GM20431 (cell line): ENCODE results near the gene PIAS4.

Experiments
- in situ Hi-C: fragments of 300-500 bp; cut with MseI, MboI; formaldehyde crosslinking; loops from one replicate; pipeline ENCODE4 v1.15.0; 2020; ENCODE audit warnings: low sequenced_read_pairs; ENCODE audit not compliant: unreplicated experiment

The PIAS4 gene

DNA sequence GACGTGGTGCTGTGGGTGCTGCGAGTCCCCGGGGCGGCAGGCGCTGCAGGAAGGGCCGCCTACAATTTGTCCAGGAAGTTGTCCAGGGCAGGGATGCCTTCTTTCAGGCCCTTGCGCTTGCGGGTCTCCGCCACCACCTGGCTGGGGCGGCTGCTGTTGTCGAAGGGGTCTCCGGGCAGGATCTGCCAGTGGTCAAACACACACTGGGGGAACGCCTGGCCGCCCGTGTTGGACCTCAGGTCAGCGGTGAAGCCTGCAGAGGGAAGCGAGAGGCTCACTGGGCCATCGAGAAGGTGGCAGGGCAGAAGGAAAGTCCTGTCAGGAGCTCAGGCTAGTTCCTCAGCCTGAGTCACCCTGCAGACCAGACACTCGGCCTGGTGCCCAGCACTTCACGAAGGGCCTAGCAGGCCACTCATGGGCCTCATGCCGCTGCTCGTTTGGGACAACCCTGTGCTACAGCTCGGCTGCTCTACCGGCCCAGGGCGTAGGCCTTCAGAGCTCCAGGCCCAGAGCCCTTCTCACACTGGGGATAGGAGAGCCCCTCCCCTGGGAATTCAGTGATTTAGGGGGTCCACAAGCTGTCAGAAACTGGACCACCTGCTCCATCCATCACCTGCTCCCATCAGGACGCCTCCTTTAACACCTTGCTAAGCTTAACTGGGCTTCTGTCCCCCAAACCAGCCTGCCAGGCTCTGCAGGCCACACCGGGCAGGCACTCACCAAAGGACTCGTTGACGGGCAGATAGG is 30.9 kb upstream of the PIAS4 start:
- in situ Hi-C loops, result no loop called here

DNA sequence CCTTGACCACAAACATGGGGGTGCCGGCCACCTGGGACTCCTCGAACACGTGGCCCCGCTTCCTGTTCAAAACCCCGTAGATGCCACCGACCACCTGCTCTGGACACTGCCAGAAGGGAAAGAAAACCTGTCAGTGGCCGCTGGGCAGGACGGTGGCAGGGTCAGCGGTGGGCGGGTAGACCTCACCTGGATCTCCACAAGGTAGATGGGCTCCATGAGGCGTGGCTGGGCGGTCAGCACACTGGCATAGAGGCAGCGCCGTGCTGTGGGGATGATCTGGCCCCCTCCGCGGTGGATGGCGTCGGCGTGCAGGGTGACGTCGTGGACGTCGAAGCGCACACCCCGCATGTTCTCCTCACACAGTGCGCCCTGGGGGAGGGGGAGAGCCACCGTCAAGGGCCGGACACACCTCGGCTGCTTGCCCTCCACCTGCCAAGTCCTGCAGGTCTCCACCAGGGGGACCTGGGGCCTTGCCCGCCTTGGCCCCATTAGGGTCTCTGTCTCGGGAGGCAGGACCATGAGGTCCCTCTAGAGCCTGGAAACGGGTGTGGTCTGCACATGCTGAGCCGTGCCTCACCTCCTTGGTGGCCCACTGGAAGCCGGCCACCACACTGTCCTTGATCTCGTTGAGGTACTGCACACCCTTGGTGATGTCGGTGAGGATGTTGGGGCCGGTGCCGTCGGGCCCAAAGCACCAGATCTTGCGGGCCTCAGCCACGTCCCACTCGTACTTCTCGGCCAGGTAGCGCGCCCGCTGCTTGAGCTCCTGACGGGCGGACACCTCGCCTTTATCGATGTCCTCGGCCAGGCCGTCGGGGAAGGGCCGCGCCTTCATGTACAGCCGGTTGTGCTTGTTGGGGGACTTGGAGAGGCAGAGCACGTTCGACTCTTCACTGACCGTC is 30.0 kb upstream of the PIAS4 start:
- in situ Hi-C loops, result no loop called here

DNA sequence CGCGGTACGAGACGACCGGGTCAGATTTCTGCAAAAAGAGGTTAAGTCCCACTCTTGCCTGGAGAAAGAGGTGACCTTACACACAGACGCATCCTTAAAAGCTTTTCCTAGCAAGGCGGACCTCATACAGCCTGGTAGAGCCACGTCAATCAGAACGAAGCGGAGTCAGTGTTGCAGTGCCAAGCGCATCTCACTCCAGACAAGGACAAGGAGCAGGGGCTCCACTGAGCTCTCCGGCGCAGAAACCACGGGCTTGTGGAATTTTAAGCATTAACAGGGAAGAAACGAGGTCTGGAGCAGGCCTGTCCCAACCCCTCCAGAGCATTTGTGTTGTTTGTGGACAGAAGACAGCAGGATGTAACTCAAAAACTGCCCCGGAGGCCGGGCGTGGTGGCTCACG is 29.4 kb upstream of the PIAS4 start:
- in situ Hi-C loops, result no loop called here

DNA sequence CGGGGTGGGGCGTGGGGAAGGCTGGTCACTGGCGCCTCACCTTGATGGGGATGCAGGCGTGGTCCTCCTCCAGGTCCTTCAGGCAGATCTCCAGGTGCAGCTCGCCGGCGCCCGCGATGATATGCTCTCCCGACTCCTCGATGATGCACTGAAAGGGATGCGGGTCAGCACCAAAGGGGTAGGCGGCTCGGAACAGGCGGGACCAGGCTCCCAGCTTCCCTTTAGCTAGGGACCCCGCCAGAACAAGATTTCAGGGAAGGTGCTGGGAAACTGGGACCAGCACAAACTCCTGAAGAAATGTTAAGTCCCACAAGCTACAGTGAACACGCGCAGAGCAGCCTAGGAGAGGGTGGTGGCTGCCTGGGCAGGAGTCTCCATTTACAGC is 28.3 kb upstream of the PIAS4 start:
- in situ Hi-C loops, result no loop called here

DNA sequence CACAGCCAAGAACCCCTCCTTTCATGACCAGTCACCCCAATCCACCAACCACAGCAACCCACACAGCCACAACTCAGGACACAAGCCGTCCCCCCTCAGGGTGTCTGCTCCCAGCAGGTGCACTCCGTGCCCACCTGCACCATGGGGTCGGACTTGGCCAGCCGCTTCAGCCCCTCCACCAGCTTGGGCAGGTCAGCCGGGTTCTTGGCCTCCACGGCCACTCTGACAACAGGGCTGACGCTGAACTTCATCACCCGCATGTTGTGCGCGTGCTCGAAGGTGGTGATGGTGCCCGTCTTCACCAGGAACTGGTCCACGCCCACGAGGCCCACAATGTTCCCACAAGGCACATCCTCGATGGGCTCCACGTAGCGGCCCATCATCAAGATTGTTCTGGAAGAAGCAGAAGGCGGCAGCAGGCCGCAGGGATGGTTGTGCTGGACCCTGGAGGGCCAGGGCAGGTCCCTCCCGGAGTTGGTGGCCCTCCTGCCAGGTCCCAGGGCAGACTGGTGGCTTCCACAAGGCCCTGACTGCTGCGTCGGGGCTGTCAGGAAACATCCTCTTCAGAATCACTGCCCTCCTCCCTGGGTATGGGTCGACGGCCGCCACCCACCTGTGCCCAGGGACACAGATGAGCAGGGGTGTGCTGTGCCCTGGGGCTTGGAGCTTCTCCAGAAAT is 27.7 kb upstream of the PIAS4 start:
- in situ Hi-C loops, result no loop called here

DNA sequence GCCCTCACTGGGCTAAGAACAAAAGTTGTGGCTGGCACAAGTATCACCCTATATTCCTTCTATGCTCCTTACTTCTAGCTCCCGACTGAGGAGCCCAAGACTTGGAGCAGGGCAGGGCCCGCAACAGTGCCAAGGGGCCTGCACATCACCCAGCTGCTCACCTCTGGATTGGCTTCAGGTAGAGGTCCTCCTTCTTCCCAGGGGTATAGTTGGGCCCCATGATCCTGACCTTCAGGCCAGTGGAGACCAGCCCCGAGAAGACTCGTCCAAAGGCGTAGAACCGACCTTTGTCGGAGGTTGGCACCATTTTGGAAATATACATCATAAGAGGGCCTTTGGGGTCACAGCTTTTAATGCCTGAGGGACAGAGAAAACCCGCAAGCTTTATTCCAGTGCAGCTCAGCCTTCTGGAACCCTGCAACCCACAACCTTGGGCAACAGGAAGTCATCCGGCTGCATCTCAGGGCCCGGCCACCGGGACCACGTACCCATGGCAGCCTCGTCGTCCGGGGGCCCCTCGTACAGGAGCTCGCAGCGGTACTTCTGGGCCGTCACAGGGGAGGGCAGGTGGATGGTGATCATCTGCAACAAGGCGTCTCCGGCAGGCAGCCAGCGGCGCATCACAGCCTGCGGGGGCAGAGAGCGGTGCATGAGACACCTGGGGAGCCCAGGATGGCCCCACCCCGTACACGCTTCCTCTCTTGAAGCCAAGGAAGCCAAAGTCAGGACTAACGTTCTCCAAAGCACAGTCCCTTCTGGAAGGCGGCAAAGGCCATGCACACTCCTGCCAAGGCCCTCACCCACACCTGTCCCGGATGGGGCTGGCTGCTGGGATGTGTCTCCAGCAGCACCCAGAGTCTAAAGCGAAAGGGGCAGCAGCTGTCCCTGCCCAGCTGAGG is 26.9 kb upstream of the PIAS4 start:
- in situ Hi-C loops, result no loop called here

DNA sequence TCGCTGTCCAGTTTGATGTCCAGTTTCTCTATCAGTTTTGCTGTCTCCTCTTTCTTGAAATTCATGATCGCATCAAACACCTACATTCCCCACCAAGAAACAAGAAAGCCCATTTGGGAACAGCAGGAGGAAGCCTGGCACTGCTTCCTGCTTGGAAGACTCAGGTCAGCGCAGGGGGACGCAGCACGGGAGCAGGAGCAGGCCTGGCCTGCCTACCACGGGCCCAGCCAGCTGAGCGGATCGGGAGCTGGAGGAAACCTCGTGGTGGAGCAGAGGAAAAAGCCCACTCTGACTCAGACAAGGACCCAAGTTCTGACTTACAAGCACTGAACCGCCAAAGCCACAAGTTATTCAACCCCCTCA is 26.2 kb upstream of the PIAS4 start:
- in situ Hi-C loops, result no loop called here

DNA sequence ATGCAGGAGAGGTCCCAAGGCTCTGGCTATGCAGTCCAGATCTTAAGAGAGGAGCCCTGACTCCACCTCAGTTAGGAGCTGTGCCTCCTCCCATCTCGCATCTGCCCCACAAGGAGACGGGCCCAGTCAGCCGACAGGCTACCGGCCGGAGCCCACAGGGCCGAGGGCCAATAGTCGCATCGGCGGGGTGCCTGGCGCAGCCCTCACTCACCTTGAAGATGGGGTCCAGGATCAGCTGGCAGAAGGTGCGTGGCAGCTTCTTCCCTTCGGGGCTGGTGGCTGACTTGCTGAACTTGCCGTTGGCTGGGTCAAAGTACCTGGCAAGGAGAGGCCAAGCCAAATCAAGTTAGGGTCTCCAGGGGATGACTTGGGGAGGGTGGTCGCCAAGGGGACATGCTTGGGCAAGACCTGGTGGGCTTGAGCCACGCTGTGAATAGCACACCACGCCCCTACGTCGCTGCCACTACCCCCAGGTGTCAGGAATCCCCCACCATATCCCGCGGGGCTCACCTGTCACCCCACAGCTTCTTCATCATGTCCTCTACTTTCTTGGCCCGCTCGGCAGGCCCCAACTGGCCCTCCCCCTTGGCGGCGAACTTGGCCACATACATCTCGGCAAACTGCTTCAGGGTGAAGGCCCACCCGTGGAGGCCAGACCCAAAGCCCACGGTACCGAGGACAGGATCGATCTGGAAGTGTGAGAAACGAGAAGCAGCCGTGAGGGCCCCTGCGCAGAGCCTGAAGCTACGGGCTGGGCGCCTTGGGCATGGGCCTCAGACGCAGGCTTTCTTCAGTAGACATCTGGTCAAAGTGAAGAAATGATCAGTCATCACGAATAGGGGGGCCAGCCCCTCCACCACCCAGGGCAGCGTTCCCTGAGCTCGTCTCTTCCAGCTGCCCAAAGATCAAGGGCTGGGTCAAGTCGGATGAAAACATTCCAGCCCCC is 25.5 kb upstream of the PIAS4 start:
- in situ Hi-C loops, result no loop called here

DNA sequence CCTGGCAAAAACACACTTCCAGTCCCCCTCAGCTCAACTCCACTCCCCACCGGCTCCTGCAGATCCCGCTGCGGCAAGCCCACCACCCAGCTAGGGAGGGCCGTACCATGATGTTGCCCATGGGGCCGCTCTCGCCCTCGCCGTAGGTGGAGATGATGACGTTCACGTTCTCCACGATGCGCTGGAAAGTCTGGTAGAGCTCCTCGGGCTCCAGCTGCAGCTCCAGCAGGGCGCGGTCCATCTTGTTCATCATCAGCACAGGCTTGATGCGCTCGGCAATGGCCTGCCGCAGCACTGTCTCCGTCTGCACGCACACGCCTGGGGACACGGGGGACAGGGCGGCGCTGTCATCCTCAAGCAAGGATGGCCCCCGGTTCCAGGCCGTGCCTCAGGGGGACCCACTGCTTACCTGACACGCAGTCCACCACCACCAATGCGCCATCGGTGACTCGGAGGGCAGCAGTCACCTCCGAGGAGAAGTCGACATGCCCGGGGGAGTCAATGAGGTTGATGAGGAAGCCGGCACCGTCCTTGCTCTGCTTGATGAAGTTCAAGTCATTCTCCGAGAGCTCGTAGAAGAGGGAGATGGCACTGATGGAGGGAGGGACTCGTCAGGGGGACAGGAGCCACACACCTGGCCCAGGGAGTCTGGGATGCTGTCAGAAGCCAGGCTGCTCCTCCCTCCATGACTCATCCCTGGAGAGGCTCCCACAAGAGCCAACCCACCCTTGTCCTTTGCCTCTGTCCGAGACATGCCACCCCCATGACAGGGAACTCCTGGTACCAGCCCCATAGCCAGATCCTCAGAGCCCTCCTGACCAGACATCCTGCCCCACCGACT is 24.6 kb upstream of the PIAS4 start:
- in situ Hi-C loops, result no loop called here

DNA sequence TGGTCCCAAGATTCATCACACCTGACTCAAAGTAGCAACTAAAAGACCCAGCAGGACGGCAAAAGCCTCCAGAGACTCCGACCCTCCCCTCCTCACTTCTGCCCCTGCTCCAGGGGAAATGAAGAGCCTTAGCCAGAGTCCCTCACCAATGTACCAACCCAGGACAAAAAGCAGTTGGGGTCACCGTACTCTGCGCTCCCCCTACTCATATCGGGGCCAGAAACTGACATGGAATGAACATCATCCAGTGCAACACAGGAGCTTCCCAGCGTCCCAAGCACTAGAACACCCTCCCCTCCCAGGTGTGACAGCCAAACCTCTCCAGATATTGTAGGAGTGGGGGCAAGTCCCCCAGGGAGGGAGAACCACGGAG is 24.0 kb upstream of the PIAS4 start:
- in situ Hi-C loops, result no loop called here

DNA sequence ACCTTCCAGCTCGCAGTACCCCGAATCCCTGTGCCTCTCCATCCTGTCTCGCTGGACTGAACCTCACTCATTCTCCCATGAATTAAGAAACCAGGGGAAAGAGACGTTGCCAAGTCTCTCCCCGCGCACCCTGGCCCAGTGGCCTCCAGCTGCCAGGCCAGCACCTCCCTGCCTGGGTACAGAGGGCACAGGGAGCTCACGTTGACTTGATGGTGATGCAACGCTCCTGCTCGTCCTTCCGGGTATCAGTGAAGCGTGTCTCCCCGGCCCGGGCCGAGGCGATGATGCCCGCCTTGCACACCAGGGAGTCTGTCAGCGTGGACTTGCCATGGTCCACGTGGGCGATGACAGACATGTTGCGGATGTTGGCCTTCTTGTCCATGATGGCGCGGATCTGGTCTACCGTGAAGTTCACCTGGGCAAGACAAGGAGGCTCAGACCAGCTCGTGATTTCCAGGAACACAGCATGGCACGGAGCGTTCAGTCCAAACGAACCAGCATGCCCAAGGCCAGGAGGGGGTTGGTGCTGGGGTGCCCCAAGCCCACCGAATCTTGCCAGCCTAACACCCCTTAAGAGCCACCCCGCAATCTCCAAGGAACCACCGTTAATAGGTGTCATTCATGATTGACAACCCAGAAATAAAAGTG is 23.5 kb upstream of the PIAS4 start:
- in situ Hi-C loops, result no loop called here

DNA sequence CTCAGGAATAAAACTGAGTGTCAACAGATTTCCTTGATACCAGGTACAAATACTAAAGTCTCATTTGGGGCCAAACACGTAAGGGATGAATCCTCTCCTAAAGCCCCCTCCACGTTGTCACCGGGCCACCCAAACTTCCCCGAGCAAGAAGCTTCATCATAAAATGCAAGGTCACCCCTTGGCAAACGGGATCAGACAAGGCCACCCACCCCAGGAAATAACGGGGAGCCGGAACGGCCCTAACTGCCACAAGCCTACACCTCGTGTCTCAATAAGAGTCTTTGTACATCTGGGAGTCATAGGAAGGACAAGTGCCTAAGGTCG is 23.0 kb upstream of the PIAS4 start:
- in situ Hi-C loops, result no loop called here

DNA sequence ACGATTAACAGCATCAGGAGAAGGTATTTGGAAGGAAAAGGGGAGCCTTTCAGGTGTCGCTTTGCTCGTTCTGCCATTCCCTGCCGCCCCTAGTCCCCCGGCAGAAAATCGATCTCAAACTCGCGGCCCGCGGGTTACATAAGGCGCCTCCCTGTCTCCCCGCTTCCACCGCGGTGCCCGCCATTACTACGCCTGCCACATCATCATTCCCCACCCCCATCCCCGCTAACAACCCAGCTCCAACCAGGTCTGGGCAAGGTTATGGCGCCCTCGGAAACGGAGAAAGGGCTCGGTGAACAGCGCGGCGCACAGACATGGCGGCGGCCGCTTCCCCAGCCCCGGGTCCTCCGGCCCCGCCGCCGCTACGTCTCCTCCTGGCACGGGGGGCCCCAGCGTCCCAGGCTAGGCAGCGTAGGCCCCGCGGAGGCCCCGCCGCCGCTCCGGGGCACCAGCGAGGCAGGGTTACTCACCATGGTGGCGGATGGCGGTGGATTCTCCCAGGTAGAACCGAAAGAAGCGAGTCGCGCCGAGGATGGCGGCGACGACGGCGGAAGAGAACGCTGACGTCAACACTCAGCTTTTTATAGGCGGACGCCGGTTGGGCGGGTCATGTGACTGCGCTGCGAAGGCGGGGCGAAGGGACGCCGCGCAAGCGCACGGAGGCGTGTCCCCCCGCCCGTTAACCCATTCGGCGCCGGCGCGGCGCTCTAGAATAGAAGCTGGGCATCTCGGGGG is 22.5 kb upstream of the PIAS4 start, which contains the start of gene EEF2:
Gene EEF2 (minus strand): TSS at position 556 of the 735 bp plus-strand sequence. CDS start 83 bp downstream, at position 473.
- in situ Hi-C loops, result no loop called here

DNA sequence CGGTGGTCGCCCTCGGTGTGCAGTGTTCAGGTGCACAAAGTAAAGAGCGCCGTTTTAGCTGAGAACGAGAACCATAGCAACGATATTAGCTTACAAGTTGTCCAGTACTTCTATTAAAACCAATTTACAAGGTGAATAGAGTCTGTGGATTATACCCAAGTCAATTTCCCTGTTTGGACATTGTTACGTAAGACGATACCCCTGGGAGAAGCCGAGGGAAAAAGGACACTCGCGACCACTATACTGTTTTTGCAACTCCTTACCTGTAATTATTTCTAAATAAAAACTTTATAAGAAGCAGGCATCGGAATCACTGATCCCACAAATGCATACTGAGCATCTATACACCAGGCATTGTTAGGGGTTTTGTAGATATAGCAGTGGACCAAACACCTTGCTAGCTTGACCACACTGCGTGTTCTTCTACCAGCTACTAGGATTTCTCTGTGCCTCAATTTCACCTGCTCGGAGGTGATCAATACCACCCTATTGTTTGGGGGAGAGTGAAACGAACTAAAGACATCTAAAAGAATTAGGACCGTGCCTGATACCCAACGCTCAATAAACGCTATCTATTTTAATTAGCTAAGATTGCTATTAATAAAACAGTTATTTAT is 21.8 kb upstream of the PIAS4 start:
- in situ Hi-C loops, result no loop called here

DNA sequence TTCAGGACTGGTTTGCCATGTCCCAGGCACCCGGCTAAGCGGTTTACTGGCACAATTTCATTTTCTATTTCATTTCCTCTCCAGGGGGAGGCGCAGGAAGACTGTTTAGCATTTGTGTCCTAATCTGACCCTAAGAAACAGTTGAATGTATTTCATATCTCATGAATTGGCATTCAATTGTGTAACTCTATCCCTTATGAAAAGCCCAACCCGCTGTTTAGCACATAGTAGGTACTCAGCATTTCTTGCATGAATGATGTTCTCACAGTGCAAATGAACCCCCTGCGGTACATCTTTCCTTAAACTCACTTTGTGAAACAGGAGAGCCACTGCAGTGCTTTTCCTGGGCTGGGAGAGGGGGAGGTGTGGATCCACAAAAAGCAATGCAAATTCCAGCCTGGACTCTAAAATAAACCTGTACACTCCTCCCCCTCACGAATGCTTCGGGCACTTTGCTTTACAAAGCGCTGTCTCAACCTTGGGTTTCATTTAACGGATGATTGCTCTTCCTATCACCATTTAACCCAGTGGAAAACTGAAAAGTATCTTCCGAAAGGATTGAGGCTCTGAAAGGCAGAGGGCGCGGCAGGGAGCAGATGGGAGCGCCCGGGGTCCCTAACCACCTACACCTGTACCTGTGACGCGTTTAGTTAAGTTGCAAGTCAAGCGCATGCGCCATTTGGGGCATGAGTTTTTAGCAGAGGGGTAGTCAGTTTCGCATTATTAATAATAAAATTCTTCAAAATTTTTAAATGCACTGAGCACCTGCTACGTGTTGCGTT is 21.1 kb upstream of the PIAS4 start:
- in situ Hi-C loops, result no loop called here
